Bronchial epithelial cell (primary cell): ENCODE measurements around the gene GPR158. TPM values are rescaled to one million over a fixed set of nuclear protein-coding genes. Genes with fewer than 3 reads are reported as not detected.
A peak's percentile ranks its signal among the peaks of the same experiment; 100 is the strongest.

Source experiments
- DNase-seq: peaks from one replicate; pipeline ENCODE4 v3.0.0-alpha.2; 2010; ENCODE audit warnings: low read depth
- FAIRE-seq: peaks from 2 replicates; lab custom pipeline; 2011; peaks lifted over from hg19 to GRCh38; lab: Jason Lieb, UNC
- H3K27me3 ChIP-seq: 2 replicates; pipeline ENCODE4 v1.5.1; 2011; ENCODE audit warnings: low read length; ENCODE audit not compliant: control insufficient read depth, insufficient read depth
- H3K36me3 ChIP-seq: 2 replicates; pipeline ENCODE4 v1.5.1; 2011; ENCODE audit warnings: low read length; ENCODE audit not compliant: control insufficient read depth, insufficient read depth
- H3K4me3 ChIP-seq: 2 replicates; pipeline ENCODE4 v1.5.1; 2011; ENCODE audit warnings: mild to moderate bottlenecking, low read depth, low read length, control low read depth
- CTCF ChIP-seq: IDR thresholded peaks from 2 replicates; pipeline ENCODE4 v1.5.1; 2011; ENCODE audit warnings: mild to moderate bottlenecking, moderate library complexity, low read length, control low read depth, inconsistent platforms; ENCODE audit not compliant: insufficient read depth, severe bottlenecking
- total RNA-seq: library from RNA; depleted of rRNA; stranded (reverse); fragments of >200 nt; gene quantifications from 2 replicates; pipeline ENCODE4 v1.2.1, GENCODE V29; 2014

GPR158 gene
- total RNA-seq, 1 donor from 2014 or later, result under 0.01 TPM

DNA sequence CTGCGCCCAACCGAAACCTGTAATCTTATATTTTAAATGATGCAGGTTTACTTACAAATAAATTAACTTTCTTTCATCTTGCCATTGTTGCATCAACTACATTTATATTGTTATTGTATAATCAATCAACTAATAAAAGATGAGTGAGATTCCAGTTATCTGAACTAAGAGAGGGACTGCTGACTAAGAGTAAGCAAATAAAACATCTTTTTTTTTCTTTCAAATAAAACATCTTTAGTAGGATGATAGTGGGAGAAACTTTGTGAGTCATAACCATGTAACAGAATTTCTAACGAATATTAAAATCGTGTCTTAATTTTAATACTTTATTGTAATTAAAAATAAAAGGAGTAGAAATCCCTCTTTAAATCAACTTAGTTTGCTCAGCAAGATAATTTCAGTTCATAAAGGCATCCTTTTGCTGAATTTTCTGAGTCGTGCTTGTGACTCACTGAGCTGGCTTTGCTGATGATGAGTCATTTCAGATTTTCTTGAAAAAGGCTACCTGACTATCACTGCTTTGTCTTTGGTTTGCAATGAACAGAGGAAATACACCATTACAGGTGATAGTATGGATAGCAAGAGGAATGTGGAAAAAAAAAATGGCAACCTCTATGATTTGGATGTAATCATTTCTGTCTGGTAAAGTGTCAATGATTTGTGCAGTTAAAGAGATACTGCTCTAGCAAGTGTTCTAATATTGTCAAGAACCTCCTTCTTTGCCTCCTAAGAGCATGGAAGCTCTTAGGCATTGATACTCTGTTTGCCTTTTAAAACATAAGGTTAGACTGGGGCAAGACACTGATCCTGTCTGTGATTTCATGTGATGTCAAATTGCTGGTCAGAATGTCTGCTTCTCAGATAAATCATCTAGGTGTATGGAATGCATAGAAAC, 119.5 kb downstream of the GPR158 start:
- Histone ChIP-seq H3K4me3 (no peak overlapping the region), H3K36me3 (no peaks in the 10 kb centered on the region), H3K27me3 (no peaks in the 10 kb centered on the region)
- peak; percentile 72 for DNase-seq
- no peak for FAIRE-seq
- no peak for TF ChIP-seq CTCF

GRCh38 chr10:25296324-25296723, 121.5 kb downstream of the GPR158 start:
- Histone ChIP-seq H3K27me3 (no peaks in the 10 kb centered on the region), H3K4me3 (no peak overlapping the region), H3K36me3 (no peaks in the 10 kb centered on the region)
- no peak for TF ChIP-seq CTCF
- FAIRE-seq, result no peak
- DNase-seq, result no peak

DNA sequence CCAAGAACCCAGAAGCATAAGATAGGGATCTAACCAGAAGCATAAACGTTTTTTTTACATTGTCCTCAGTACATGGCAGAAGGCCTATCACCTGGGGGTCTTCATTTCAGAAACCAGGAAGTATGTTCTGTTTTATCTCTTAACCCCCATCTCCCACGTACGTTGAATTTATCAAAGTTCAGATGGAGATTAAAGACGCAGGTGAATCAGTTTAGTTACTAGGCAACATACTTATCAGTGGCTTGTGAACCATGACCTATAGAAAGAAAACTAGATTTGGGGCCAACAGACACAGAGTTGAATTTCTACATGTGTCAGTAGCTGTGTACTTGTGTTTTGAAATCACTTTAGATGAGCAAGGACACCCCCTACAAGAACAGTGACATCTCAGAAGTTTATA, 122.7 kb downstream of the GPR158 start:
- no peak for FAIRE-seq
- Histone ChIP-seq H3K36me3 (no peaks in the 10 kb centered on the region), H3K4me3 (no peak overlapping the region), H3K27me3 (no peaks in the 10 kb centered on the region)
- DNase-seq, result no peak
- TF ChIP-seq CTCF, result no peak

- DNase-seq (no peak), FAIRE-seq (no peak)
- H3K27me3 ChIP-seq, result no peaks in the 10 kb centered on the region
- no peak for TF ChIP-seq CTCF
- no peaks in the 10 kb centered on the region for H3K36me3 ChIP-seq
- H3K4me3 ChIP-seq, result no peak overlapping the region
These were observed 125.3 kb downstream of the GPR158 start for GRCh38 chr10:25300073-25300472.

DNA sequence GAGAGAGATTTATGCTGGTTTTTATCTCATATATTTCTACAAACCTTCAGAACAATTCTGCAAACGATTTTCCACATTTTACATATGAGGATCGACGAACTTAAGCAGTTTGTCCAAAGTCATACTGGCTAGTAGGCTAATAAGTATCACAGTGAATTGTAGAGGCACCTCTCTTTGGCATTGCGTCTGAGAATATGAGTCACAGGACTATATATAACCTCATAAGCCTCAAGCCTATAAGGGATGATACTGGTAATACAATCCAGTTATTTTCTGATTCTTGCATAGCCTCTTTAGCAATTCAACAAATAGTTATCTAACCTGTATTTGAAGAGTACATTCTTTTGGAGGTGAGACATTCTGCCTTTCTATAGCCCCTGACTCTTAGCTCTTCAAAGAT, 129.8 kb downstream of the GPR158 start:
- TF ChIP-seq CTCF, result no peak
- DNase-seq (peak; percentile 23), FAIRE-seq (no peak)
- no peak overlapping the region for H3K4me3 ChIP-seq
- H3K27me3 ChIP-seq, result no peaks in the 10 kb centered on the region
- H3K36me3 ChIP-seq, result no peaks in the 10 kb centered on the region

- Histone ChIP-seq H3K4me3 (no peak overlapping the region), H3K27me3 (no peaks in the 10 kb centered on the region), H3K36me3 (no peaks in the 10 kb centered on the region)
- DNase-seq (no peak), FAIRE-seq (no peak)
- TF ChIP-seq CTCF, result no peak
These were observed 131.6 kb downstream of the GPR158 start for GRCh38 chr10:25306386-25306785.
